ENCODE measurements around the gene SLC22A12. TPM values are rescaled to one million over a fixed set of nuclear protein-coding genes. Genes with fewer than 3 reads are reported as not detected.

Gene SLC22A12
- total and polyA plus RNA-seq, 4 experiments from 2014 or later = not detected

DNA sequence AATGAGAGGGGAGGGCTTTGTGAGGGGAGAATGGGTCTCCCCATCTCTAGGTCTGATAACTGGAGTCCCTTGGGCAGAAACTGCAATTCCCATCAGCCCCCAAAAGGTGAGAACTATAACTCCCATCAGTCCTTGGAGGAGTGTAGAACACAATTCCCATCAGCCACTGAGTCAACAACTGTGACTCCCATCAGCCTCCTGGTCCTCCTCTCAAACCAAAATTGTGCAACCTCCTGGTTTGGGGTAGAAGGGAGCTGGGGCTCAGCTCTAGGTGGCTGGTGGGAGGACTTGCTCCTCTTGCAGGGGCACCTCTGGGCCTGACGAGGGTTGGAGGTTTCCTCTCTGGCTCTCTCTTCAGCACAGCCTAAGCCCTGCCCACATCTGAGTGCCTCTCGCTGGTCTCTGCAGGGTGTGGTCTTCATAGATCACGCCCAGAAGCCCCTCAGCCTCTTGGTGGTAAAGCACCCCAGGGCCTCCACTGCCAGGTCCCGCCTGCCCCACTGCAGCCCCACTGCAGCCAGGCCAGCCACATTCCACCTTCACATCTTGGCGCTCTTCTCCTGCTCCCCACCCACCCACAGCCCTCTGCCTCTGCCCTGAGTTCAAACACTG is 18.5 kb downstream of the SLC22A12 start:
- Mint-ChIP-seq H3K27ac (no peak overlapping the region), H3K36me3 (no peaks in the 10 kb centered on the region), H3K4me3 (no peak overlapping the region), H3K4me1 (peaks cover 9 to 14% (median 11%) of the 10 kb centered on the region in 4 donors), H3K9me3 (no peaks in the 10 kb centered on the region), H3K27me3 (peaks cover 2 to 9% of the 10 kb centered on the region in 2 donors)
- Histone ChIP-seq H3K36me3 (ENCODE audit: insufficient read depth, low read length) (no peaks in the 10 kb centered on the region), H3K27ac (ENCODE audit: low read depth, low read length) (no peak overlapping the region), H3K4me3 (ENCODE audit: low read length in 2 of 2) (no peak overlapping the region), H3K9me3 (ENCODE audit: control insufficient read depth in 1 of 2, low read length in 2 of 2) (no peaks in the 10 kb centered on the region), H3K4me1 (ENCODE audit: insufficient read depth, low read length) (peaks cover 7% of the 10 kb centered on the region), H3K27me3 (ENCODE audit: insufficient read depth, low read length) (no peaks in the 10 kb centered on the region)
- CTCF ChIA-PET (ENCODE audit: partially characterized antibody) = no interaction called here
- POLR2A ChIA-PET (ENCODE audit: partially characterized antibody) = no interaction called here
- DNase-seq = no peak
- intact Hi-C loops (cut with micrococcal nuclease) = no loop called here

DNA sequence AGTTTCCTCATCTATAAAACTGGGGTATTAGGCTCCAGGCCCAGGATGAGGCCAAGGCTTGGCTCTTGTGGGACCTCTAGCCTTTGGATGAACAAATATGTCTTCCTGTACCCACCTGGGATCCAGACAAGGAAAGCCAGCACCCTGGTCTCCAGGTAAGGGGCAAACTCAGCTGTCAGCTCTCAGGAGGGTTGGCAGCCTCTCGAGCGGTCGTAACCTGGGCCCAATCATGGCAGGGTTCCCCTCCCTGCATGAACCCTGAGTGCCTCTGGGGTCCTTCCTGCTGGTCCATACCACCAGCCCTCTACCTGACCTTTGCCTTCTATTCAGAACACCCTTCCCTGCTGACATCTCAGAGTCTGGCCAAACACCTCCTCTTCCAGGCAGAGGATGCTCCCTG is 19.6 kb downstream of the SLC22A12 start:
- H3K27ac ChIP-seq (ENCODE audit: low read depth, low read length) = no peak overlapping the region
- H3K4me1 ChIP-seq (ENCODE audit: insufficient read depth, low read length) = peaks cover 7% of the 10 kb centered on the region
- Mint-ChIP-seq H3K27me3 (peaks cover 0 to 5% of the 10 kb centered on the region in 2 donors), H3K27ac (no peak overlapping the region), H3K4me3 (no peak overlapping the region), H3K9me3 (no peaks in the 10 kb centered on the region), H3K4me1 (peaks cover 9 to 14% (median 11%) of the 10 kb centered on the region in 4 donors), H3K36me3 (no peaks in the 10 kb centered on the region)
- ChIA-PET POLR2A (ENCODE audit: partially characterized antibody) (no interaction called here), CTCF (ENCODE audit: partially characterized antibody) (interaction anchor here (1.2 kb wide), 1 partner anchor 78 kb away, joined by 3 read pairs; no protein-coding TSS in a partner anchor)
- no peaks in the 10 kb centered on the region for H3K27me3 ChIP-seq (ENCODE audit: insufficient read depth, low read length)
- no peaks in the 10 kb centered on the region for H3K36me3 ChIP-seq (ENCODE audit: insufficient read depth, low read length)
- intact Hi-C loops (cut with micrococcal nuclease) = no loop called here
- no peaks in the 10 kb centered on the region for H3K9me3 ChIP-seq (ENCODE audit: control insufficient read depth in 1 of 2, low read length in 2 of 2)
- H3K4me3 ChIP-seq (ENCODE audit: low read length in 2 of 2) = no peak overlapping the region
- no peak for DNase-seq

DNA sequence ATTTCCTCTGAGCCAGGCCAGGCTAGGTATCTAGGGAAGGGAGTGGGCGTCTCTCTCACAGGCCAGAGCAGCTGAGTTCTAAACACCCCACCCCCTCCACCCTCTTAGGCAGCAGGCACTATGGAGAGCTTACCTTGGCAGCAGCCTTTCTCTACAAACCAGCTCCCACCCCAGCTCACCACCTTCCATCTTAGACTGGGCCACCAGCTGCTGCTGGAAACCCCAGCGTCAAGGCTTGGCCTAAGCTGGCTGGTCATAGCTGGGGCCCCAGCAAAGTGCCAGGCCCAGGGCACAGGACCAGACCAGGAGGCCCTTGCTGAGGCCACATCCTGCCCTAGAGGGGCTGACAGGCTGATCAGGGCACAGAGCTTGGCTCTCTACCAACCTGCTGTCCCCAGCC is 20.2 kb downstream of the SLC22A12 start:
- H3K9me3 Mint-ChIP-seq = no peaks in the 10 kb centered on the region
- POLR2A ChIA-PET (ENCODE audit: partially characterized antibody) = no interaction called here
- H3K36me3 Mint-ChIP-seq = no peaks in the 10 kb centered on the region
- H3K27me3 Mint-ChIP-seq = peaks cover 0 to 2% of the 10 kb centered on the region in 2 donors
- H3K9me3 ChIP-seq (ENCODE audit: control insufficient read depth in 1 of 2, low read length in 2 of 2) = no peaks in the 10 kb centered on the region
- H3K27me3 ChIP-seq (ENCODE audit: insufficient read depth, low read length) = no peaks in the 10 kb centered on the region
- CTCF ChIA-PET (ENCODE audit: partially characterized antibody) = interaction anchor here (1.2 kb wide), 1 partner anchor 78 kb away, joined by 3 read pairs; no protein-coding TSS in a partner anchor
- H3K4me1 ChIP-seq (ENCODE audit: insufficient read depth, low read length) = peaks cover 7% of the 10 kb centered on the region
- DNase-seq = no peak
- H3K36me3 ChIP-seq (ENCODE audit: insufficient read depth, low read length) = no peaks in the 10 kb centered on the region
- H3K4me3 Mint-ChIP-seq = no peak overlapping the region
- peaks cover 9 to 14% (median 11%) of the 10 kb centered on the region in 4 donors for H3K4me1 Mint-ChIP-seq
- no peak overlapping the region for H3K4me3 ChIP-seq (ENCODE audit: low read length in 2 of 2)
- H3K27ac Mint-ChIP-seq = no peak overlapping the region
- H3K27ac ChIP-seq (ENCODE audit: low read depth, low read length) = no peak overlapping the region
- intact Hi-C loops (cut with micrococcal nuclease) = no loop called here

DNA sequence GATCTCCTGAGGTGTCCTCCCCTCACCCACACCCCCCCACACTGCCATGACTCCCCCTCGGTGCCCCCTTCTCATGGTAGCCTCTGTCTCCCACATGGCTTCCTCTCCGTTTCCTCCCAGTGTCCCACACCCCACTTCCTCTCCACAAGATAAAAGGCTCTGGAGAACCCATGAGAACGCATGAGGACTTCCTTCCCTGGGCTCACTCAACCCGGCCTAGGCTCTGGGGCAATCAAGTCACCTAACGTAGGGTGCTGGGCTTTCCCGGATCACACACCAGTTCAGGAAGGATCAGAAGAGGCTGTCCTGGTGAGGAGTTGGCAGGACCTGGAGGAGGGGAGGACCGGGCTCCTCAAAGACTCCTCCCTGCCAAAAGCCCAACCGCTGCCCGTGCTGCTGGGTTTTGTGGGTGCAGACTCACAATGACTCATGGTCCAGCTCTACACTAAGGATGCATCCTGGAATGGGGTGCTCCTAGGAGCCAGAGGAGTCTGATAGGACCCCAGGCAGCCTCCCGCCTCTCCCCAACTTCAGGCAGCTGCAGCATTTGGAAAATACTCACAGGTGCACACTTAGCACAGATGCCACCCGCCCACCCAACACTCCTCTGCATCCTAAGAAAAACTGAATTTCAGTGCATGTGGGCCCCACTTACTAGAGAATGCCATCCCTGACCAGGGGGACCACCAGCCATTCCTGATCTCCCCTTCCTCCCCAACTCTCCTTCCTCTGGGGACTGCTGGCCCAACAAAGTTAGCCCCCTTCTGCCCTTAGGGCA is 21.0 kb downstream of the SLC22A12 start:
- Histone ChIP-seq H3K4me1 (ENCODE audit: insufficient read depth, low read length) (peaks cover 7% of the 10 kb centered on the region), H3K36me3 (ENCODE audit: insufficient read depth, low read length) (no peaks in the 10 kb centered on the region), H3K27me3 (ENCODE audit: insufficient read depth, low read length) (no peaks in the 10 kb centered on the region), H3K4me3 (ENCODE audit: low read length in 2 of 2) (no peak overlapping the region), H3K27ac (ENCODE audit: low read depth, low read length) (no peak overlapping the region), H3K9me3 (ENCODE audit: control insufficient read depth in 1 of 2, low read length in 2 of 2) (no peaks in the 10 kb centered on the region)
- no peaks in the 10 kb centered on the region for H3K27me3 Mint-ChIP-seq
- intact Hi-C loops (cut with micrococcal nuclease) = no loop called here
- no peak for DNase-seq
- peaks cover 9 to 14% (median 11%) of the 10 kb centered on the region in 4 donors for H3K4me1 Mint-ChIP-seq
- no peaks in the 10 kb centered on the region for H3K36me3 Mint-ChIP-seq
- CTCF ChIA-PET (ENCODE audit: partially characterized antibody) = interaction anchor here (1.2 kb wide), 1 partner anchor 77 kb away, joined by 3 read pairs; no protein-coding TSS in a partner anchor
- H3K4me3 Mint-ChIP-seq = peak overlapping the region in 1 of 8 donors; percentile 36
- POLR2A ChIA-PET (ENCODE audit: partially characterized antibody) = no interaction called here
- peak overlapping the region in 2 of 7 donors; percentile 53 to 55 for H3K27ac Mint-ChIP-seq
- H3K9me3 Mint-ChIP-seq = no peaks in the 10 kb centered on the region

DNA sequence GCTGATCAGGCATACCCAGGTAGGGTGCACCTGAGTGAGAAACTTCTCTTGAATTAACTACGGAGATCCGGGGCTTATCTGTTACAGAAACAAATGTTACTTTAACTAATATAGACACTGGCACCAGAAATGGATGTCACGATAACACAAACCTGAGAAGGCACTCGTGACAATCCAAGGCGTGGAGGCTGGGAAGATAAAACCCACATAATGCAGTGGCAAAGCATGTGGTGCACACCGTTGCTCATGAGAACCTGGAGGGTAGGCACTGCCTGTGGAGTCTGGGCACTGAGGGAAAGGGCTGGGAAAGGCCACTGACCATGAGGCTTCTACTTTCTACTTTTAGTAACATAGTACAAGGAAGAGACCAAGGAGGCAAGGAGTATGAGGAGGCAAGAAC is 22.6 kb downstream of the SLC22A12 start:
- intact Hi-C loops (cut with micrococcal nuclease) = no loop called here

DNA sequence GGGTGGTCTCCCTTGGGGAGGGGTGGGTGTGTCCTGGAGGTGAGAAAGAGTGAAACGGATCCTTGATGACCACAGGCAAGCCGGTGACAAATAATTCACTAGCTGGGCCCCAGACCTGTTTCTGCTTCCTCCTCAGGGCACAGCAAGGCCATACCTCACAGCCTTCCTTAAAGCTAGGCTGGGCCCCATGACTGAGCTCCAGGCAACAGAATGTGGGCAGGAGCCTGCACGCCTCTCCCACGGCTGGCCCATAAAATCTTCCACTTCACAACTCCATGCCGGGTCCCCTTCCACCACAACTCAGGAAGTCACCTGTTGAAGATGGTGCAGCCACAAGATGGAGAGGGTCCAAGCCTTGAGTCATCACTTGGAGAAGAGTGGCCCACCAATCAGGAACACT is 23.9 kb downstream of the SLC22A12 start:
- Mint-ChIP-seq H3K27me3 (no peaks in the 10 kb centered on the region), H3K9me3 (no peaks in the 10 kb centered on the region), H3K36me3 (no peaks in the 10 kb centered on the region), H3K4me3 (no peak overlapping the region), H3K4me1 (peaks cover 9 to 14% (median 11%) of the 10 kb centered on the region in 4 donors), H3K27ac (no peak overlapping the region)
- intact Hi-C loops (cut with micrococcal nuclease) = no loop called here
- Histone ChIP-seq H3K36me3 (ENCODE audit: insufficient read depth, low read length) (no peaks in the 10 kb centered on the region), H3K4me1 (ENCODE audit: insufficient read depth, low read length) (peaks cover 7% of the 10 kb centered on the region), H3K9me3 (ENCODE audit: control insufficient read depth in 1 of 2, low read length in 2 of 2) (no peaks in the 10 kb centered on the region), H3K4me3 (ENCODE audit: low read length in 2 of 2) (no peak overlapping the region), H3K27ac (ENCODE audit: low read depth, low read length) (no peak overlapping the region), H3K27me3 (ENCODE audit: insufficient read depth, low read length) (no peaks in the 10 kb centered on the region)
- POLR2A ChIA-PET (ENCODE audit: partially characterized antibody) = no interaction called here
- no peak for DNase-seq
- CTCF ChIA-PET (ENCODE audit: partially characterized antibody) = no interaction called here

More for the DNA sequence above, 22.6 kb downstream of the SLC22A12 start:
- ChIA-PET CTCF (ENCODE audit: partially characterized antibody) (no interaction called here), POLR2A (ENCODE audit: partially characterized antibody) (no interaction called here)
- Mint-ChIP-seq H3K4me1 (peaks cover 9 to 14% (median 11%) of the 10 kb centered on the region in 4 donors), H3K27ac (no peak overlapping the region), H3K36me3 (no peaks in the 10 kb centered on the region), H3K9me3 (no peaks in the 10 kb centered on the region), H3K4me3 (no peak overlapping the region), H3K27me3 (no peaks in the 10 kb centered on the region)
- Histone ChIP-seq H3K27me3 (ENCODE audit: insufficient read depth, low read length) (no peaks in the 10 kb centered on the region), H3K4me1 (ENCODE audit: insufficient read depth, low read length) (peaks cover 7% of the 10 kb centered on the region), H3K4me3 (ENCODE audit: low read length in 2 of 2) (no peak overlapping the region), H3K9me3 (ENCODE audit: control insufficient read depth in 1 of 2, low read length in 2 of 2) (no peaks in the 10 kb centered on the region), H3K36me3 (ENCODE audit: insufficient read depth, low read length) (no peaks in the 10 kb centered on the region), H3K27ac (ENCODE audit: low read depth, low read length) (no peak overlapping the region)
- DNase-seq = no peak

DNA sequence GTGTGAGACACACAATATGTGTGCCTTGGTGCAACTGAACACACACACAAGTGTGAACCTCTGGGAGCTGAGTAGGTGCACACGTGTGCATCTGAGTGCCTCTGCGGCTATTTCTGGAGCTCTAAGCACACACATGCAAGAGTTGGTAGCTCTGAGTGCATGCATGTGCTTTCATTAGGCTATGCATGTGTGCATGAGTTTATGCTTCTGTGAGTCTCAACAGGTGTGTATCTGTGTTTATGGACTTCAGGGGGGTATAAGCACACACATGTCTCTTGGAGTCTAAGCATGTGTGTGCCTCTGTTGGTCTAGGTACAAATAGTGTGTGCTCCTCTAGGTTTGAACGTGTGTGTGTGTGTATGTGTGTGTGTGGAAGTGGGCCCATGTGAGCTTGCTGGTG is 25.8 kb downstream of the SLC22A12 start:
- no peaks in the 10 kb centered on the region for H3K9me3 ChIP-seq (ENCODE audit: control insufficient read depth in 1 of 2, low read length in 2 of 2)
- peaks cover 7% of the 10 kb centered on the region for H3K4me1 ChIP-seq (ENCODE audit: insufficient read depth, low read length)
- Mint-ChIP-seq H3K27me3 (no peaks in the 10 kb centered on the region), H3K4me3 (no peak overlapping the region), H3K36me3 (no peaks in the 10 kb centered on the region), H3K4me1 (peaks cover 6 to 14% (median 8%) of the 10 kb centered on the region in 4 donors), H3K9me3 (no peaks in the 10 kb centered on the region), H3K27ac (peak overlapping the region in 1 of 7 donors; percentile 67)
- POLR2A ChIA-PET (ENCODE audit: partially characterized antibody) = no interaction called here
- H3K27ac ChIP-seq (ENCODE audit: low read depth, low read length) = no peak overlapping the region
- H3K4me3 ChIP-seq (ENCODE audit: low read length in 2 of 2) = no peak overlapping the region
- CTCF ChIA-PET (ENCODE audit: partially characterized antibody) = no interaction called here
- no peaks in the 10 kb centered on the region for H3K27me3 ChIP-seq (ENCODE audit: insufficient read depth, low read length)
- H3K36me3 ChIP-seq (ENCODE audit: insufficient read depth, low read length) = no peaks in the 10 kb centered on the region
- no peak for DNase-seq
- intact Hi-C loops (cut with micrococcal nuclease) = no loop called here
